Amniotic stem cell (primary cell): Measurements from ENCODE around the gene FGF6.
"Not testable (repeated sequence)": the region's sequence is repeated elsewhere in the genome, so short reads cannot be mapped to it uniquely, and the experiment has no call there.

Experiments used
- DNase-seq: peaks from one replicate; lab custom pipeline; 2025; lab: John Stamatoyannopoulos, UW

FGF6 gene, protein sequence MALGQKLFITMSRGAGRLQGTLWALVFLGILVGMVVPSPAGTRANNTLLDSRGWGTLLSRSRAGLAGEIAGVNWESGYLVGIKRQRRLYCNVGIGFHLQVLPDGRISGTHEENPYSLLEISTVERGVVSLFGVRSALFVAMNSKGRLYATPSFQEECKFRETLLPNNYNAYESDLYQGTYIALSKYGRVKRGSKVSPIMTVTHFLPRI

DNA sequence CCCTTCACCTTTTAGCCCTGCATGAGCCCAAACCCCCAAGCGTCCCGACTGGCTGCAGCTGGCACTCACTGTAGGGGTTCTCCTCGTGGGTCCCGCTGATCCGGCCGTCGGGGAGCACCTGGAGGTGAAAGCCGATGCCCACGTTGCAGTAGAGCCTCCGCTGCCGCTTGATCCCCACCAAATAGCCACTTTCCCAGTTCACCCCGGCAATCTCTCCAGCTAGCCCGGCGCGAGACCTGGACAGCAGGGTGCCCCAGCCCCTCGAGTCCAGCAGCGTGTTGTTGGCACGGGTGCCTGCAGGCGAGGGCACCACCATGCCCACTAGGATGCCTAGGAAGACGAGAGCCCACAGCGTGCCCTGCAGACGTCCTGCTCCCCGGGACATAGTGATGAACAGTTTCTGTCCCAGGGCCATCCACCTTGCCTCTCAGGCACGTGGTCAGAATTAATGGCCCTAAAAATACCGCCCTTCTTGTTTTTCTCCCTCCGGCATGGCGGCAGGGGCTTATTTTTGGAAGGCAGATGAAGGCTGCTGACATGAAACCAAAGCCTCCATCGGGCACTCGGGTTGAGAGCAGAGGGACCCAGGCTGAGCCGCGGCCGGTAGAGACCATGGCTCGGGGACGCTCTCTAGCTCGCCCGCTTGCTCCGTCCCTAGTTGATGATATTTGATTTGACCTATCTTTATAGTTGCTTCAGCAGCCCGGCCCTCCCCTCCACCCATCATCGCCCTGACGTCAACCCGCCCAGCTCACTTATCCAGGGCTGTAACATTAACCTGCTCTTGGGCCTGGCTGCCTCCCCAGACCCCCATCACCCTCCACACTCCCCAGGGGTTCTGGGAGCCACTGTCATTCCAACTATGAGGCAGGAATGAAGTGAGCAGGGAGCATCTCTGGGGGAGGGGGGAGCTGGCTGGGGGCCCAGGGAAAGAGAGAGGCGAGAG, at the start of gene FGF6:
Gene FGF6 (minus strand): TSS at position 660 of the 946 bp plus-strand sequence. CDS start 245 bp downstream, at position 415.
- no peak for DNase-seq

DNA sequence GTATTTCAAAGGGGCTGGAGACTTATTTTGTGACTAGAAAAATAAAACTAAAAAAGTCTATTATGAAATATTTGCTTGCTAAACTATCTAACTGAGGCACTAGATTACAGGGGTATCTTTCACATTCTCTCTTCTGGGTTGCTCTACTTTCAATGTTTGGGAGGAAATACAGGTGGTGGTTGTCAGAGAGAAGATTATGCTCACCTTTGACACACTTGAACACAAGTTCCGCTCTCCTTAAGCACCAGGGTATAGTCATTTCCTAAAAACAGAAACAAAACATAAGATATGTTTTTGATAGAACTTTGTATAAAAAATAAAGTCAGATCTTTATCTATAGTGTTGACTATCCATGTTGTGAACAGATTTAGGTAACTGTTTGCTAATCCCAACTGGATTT, 45.4 kb upstream of the FGF6 start:
- DNase-seq, result no peak

DNA sequence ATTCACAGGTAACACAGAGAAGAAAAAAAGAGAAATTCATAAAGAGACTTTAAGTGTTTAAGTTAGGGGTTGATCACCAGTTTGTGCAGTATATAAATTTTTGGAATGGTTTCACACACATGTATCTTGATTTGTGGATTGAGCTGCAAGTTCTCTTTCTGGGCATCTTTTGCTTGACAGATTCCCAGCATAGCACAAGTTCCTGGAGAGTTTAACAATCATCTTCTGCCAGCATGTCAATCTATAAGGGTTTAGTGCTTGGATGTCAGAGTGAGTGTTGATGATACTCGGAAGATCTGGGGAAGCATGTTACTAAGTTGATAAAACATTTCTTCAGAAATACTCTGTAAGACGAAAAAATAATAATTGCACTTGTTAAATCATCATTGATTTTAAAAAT, 43.9 kb upstream of the FGF6 start:
- DNase-seq, result no peak

DNA sequence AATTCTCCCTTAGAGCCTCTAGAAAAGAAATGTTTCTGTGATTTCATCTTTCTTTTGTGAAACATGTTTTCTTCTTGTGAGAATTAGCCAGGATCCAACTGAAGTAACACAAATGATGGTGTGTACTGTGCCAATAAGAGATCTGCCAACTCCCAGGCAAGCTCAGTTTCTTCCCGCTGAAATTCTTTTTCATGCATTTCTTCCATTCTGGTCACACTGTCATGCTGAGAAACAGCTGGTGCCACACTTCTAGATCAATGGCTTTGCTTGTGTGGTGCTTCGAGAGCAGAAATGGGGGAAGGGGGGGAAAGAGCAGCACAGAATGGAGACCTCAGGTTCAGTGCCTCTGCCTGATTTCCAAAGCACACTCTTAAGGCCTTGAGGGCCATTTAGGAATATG, 41.4 kb upstream of the FGF6 start:
- no peak for DNase-seq

DNA sequence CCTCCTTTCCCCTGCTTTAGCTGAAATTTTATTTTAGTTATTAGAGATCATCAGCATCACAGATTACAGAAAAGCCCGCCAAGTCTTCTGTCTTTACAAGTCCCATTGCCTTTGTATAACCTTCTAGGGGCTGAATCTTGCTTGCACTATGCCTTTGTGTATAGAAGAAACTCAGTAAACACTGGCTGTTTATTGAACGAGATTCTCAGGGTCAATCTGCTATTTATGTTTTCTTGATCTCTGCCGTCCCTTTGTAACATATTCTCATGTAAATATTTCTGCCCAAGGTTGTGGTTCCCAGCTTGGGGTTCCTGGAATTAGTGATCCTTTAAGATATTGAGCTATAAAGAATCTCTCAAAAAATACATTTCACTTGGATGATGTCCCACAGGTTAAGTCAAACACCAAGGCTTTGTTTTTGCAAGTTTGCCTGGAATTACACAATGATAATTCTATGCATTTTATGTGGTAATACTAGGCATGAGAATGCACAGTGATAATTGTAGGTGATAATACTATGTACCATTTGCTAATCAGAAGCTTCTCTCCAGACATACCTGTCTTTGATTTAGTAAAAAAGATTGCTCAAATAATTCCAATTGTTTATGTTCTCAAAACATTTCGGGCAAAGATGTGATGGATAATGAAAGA, 40.6 kb upstream of the FGF6 start:
- no peak for DNase-seq

DNA sequence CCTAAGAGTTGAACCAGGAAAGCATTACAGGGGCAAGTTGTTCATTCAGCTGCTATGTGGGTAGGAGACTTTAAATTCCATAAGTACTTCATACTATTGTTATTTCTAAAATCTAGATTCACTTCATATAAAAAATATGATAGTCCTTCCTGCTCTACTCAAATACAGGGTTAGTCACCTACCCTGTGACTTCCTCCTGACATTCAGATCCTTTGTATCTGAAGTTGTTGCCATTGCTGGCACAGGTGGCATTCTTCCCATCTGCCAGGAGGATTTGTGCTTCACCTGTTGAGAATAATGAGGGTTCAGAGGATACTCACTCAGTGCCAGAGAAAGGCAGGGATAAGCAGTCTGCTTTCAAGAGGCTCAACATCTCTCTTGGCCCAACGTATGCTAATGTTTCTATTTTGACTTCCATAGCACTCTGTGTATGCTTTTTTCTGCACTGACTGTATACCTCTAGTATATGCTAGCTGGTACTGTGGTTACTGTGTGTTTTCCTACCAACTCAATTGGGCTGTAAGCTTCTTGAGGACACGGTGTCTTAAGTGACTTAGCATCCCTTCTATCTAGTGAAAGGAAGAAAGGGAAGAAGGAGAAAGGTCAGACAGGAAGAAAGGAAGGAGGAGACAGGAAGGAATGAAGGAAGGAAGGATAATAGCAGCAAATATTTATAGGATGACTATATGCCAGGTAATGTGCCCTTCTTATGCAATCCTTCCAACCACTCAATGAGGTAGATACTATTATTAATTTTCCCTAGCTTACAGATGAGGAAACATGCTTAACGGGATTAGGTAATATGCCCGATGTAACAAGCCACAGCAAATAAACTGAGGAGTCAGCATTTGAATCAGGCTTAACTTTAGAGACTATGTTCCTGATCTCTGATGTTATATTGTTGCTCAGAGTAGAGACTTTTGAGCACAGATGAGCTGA, 38.5 kb upstream of the FGF6 start:
- DNase-seq, result no peak

DNA sequence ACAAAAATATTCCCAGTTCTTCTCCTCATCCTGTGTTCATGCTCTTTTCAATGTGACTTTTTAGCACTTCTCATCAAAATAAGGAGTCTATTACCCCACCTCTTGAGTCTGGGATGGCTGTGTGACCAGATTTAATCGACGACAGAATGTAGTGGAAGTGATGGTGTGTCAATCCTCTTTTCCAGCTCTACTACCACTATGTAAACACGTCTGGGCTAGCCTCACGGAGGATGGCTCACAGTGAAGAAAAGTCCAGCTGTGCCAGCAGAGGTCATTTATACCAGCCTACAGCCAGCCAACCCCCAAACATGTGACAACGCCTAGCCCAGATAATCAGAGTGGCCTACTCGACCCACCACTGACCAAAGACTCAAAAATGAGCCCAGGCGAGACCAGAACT, 37.3 kb upstream of the FGF6 start:
- DNase-seq, result no peak

DNA sequence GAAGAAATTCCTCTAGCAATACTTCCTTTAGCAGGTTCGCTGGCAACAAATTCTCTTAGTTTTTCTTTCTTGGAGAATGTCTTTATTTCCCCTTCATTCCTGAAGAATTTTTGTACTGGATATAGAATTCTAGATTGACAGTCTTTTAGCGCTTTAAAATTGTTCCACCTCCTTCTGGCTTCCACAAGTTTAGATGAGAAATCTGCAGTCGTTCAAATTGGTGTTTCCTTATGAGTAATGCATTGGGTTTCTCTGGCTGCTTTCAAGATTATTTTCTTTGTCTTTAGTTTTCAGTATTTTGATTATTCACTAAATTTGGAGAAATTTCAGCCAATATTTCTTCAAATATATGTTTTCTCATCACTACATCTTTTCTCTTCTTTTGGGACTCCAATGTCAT, 33.3 kb upstream of the FGF6 start:
- DNase-seq, result no peak

DNA sequence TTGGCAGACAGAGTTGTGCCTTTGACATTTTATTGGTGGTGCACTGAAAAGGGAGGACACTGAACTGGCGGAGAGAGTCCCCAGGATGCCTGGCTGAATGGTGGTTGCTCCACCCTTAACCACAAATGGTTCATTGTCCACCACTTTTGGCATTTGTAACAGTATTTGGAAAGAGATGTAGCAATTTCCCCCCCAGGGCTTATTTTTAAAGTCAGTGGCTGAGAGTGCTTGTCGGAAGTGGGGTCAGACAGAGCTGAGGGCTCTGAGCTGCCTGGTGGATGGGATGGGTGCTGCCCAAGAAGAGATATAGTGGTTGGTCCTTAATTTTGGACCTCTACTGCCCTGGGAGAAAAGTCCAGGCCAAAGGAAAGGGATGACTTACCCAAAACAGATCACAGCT, 31.5 kb upstream of the FGF6 start:
- DNase-seq, result no peak

DNA sequence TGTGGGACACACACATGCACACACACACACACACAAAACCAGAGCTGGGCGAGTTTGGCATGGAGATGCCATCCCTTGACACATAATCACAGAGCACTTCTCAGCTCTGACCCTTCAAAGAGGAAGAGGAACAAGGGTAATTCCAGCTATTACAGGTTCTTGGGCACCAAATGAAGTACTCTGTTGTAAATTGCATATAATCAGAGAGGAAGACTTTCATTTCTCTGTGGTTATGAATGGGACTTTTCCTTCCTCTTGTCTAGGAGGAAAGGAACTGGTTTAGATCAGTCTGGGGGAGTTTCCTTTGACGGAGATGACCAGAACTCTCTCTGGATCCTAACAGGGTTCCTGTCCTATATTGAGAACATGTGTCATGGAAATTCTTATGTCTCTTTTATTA, 26.4 kb upstream of the FGF6 start:
- no peak for DNase-seq

DNA sequence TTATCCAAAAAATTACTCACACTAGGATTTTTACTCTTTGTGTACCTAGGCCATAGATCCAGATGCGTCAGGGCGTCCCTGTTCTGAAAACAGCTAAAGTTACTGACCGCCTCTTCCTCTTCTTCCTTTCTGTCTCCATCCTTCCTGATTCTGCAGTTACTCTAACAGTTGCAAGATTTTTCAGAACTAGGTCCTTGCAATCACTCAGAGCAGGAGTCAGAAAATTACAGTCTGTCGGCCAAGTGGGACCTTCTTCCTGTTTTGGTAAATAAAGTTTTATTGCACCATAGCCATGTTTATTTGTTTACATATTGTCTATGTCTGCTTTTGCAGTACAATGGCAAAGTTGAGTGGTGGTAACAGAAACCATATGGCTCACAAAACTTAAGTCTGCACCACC, 25.6 kb upstream of the FGF6 start:
- DNase-seq, result no peak

DNA sequence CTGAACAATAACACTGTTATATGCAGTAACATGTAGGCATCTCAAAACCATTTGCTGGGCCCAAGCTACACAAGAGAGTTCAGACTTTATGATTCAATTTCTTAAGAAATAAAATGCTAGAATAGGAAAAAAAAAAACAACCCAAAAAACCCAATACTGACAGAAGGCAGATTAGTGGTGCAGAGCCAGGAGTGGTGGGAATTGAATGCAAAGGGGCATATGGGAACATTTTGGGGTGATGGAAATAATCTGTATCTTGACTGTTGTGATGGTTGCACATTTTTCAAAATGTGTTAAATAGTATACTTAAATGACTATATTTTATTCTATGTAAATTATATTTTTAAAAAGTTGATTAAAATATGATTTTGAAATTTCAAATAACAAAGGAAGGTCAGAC, 23.4 kb upstream of the FGF6 start:
- DNase-seq, result no peak

DNA sequence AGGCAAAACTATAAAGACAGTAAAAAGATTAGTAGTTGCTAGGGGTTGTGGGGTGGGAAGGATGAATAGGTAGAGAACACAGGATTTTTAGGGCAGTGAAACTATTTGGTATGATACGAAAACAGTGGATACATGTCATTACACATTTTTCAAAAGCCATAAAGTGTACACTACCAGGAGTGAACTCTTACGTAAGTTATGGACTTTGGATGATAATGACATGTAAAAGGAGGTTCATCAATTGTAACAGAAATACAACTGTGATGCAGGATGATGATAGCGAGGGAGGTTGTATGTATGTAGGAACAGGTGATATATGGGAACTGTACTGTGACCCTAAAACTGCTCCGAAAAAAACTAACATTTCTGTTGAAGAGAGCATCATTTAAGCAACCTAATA, 15.1 kb upstream of the FGF6 start:
- no peak for DNase-seq

DNA sequence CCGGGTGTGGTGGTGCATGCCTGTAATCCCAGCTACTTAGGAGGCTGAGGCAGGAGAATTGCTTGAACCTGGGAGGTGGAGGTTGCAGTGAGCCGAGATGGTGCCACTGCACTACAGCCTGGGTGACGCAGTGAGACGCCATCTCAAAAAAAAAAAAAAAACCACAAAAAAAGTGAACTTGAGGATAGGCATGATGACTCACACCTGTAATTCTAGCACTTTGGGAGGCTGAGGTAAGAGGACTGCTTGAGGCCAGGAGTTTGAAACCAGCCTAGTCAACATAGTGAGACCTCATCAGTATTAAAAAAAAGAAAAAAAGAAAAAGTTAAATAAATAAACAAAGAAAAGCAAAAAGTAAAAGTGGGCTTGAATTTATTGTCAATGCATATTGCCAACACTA, 10.2 kb upstream of the FGF6 start:
- DNase-seq, result not testable (repeated sequence)

DNA sequence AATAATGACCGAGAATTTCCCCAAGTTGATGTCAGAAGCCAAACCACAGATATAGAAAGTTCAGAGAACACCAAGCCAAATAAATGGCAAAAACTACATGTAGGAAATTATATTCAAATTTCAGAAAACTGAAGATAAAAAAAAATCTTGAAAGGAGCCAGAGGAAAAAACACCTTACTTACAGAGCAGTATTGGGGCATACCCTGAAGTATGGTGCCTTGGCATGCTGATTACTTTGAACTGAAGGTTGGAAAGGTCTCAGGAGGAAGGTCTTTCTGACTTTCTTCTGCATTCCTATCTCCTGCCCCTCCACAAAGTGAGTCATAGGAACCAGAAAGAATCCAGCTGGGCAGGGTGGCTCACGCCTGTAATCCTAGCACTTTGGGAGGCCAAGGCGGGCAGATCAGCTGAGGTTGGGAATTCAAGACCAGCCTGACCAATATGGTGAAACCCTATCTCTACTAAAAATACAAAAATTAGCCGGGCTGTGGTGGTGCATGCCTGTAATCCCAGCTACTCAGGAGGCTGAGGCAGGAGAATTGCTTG, 8.8 kb upstream of the FGF6 start:
- DNase-seq, result no peak

DNA sequence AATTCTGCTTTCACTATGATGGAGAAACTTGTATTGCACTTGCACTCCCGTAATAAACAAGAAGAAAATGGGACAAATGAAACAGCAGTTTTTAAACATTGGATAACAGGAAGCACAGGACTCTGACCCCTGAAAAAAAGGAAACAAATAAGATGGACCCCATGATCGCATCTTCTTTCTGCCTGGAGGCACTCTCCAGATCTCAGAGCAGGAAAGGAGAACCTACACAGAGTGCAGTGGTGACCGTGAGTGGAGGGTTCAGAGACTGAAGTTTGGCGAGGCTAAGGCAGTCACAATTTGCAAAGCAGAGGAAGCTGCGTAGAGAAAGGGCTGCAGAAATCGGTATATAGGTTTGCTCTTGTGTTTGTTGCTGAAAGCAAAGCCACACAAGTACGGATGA, 6.1 kb upstream of the FGF6 start:
- DNase-seq, result no peak

DNA sequence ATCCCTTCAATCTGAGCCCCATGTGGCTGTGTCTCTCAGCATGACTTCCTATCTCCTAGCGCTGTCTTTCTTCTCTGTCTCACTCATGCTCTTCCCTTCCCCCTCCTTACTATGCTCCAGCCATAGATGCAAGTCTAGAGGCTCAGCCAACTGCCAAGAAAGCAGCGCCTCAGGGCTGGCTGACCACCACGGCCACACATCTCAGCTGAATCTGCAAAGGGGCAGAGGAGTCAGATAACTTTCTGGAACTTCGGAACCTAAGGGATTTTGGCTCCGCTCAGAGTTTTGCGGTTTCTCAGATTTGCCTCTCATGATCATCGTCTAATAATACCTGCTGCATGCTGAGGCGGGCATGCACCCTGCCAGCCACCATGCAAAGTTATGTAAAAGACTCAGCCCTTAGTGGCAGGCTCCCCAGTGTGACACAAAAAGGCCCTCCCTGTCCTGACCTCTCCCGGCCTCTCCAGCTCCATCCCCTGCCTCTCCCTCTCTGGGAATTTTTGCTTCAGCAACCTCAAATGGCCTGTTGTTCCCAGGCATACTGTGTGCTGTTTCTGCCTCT, 5.0 kb upstream of the FGF6 start:
- DNase-seq, result no peak

DNA sequence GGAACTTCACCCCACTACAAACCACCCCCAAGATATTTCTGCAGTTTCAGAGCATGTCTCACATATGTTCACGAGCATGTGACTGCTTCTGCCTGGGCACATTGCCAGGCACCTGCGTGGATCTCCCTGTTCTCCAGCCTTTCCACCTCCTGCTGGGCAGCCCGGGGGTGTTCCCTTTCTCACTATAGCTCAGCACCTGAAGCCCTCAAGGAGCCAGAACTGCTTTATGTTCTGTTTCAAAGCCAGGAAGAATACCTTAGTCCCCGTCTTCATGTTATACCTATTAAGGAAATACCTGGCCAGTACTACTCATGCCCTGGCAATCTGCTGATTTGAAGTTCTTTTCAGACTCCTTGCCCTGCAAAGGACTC, 4.2 kb upstream of the FGF6 start:
- DNase-seq, result no peak

DNA sequence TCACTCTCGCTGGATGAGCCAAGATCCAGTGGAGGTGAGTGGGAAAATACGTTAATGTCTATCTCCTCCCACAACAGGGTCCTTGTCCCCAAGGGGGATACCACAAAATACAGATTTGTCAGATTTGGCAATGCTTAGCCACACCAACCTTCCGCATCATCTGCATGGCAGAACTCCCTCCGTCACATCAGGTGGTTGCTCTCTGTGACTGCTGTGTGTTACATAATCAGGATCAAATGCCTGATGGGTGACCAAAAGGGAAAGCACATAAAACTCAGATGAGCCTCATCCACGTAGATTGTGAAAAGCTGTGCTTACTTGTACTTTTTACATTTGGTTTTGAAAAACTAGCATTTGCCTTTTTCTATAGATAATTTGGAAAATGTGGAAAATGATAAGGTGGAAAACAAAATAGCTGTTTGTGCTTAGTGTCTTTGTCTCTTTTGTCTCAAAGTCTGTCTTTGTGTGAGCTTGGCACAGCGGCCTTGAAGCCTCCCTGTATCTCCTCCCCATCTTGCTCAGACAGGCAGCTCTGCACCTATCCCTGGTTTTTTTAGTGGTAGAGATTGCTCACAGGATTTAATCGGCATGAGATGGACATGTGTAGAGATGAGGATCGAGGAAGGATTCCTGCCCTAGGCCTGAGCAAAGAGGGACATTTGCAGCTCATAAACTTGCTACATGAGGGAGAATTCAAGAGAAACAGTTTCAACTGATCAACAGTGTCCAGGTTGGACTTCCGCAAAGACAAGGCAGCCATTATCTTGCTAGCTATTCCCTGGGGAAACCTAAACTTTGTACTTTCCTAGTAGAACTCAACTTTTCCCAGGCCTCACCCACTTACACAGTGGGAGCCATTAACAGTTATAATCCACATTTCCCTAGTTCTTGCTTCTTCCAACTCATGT, 3.6 kb upstream of the FGF6 start:
- DNase-seq, result no peak

DNA sequence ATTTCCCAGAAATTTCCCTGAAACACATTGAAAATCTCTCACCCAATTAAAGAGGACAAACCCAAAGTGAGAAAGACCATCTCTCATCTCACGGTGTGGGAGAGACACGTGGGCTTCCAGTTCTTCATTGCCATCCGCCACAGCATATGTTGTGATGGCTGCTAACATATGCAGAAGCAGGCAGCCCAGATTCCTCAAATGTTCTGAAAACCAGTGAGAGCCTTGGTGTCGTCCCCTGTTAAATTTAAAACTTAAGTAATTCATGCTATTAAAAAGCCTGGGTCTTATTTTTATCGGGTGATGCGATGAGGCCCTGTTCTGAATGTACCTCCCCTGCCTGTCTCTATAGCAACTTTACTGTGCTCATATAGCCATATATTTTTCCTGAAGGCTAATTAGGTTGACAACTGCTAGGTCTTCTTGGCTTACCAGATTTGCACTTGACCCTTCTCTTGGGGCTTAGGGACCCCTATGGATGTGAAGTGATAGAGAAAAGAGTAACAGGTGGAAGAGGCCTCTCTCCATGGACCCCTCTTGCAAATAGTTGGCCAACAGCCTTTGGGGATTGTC, 2.8 kb upstream of the FGF6 start:
- no peak for DNase-seq
